Mesenchymal stem cell (in vitro differentiated cells and primary cell): ENCODE data around the gene PTK6.
"Not testable (repeated sequence)": the region's sequence is repeated elsewhere in the genome, so short reads cannot be mapped to it uniquely, and the experiment has no call there.

Experiments
- DNase-seq: peaks from one replicate; pipeline ENCODE4 v3.0.0-alpha.2; 2013
- H2AFZ ChIP-seq: one replicate; pipeline ENCODE4 v1.6.1; 2013; ENCODE audit warnings: low read depth, mild to moderate bottlenecking, control low read depth, inconsistent platforms, low read length, moderate library complexity
- H2AK5ac ChIP-seq: 2 replicates; pipeline ENCODE4 v1.6.1; 2013; ENCODE audit warnings: low read length, moderate library complexity, mild to moderate bottlenecking, inconsistent platforms; ENCODE audit not compliant: severe bottlenecking
- H2BK120ac ChIP-seq: one replicate; pipeline ENCODE4 v1.6.1; 2013; ENCODE audit warnings: low read depth, mild to moderate bottlenecking, inconsistent platforms, low read length, moderate library complexity
- H2BK12ac ChIP-seq, 2 experiments: one replicate each; pipeline ENCODE4 v1.6.1; 2013; ENCODE audit warnings: inconsistent platforms in 2 of 2, low read length in 2 of 2, mild to moderate bottlenecking in 2 of 2, moderate library complexity in 2 of 2, control low read depth in 1 of 2
- H2BK15ac ChIP-seq: one replicate; pipeline ENCODE4 v1.6.1; 2013; ENCODE audit warnings: mild to moderate bottlenecking, low read depth, inconsistent platforms; ENCODE audit not compliant: poor library complexity, severe bottlenecking
- H2BK5ac ChIP-seq: 2 replicates; pipeline ENCODE4 v1.6.1; 2013; ENCODE audit warnings: low read depth, mild to moderate bottlenecking, low read length, control low read depth, inconsistent platforms; ENCODE audit not compliant: poor library complexity, severe bottlenecking
- H3K14ac ChIP-seq, 2 experiments: one replicate each; pipeline ENCODE4 v1.6.1; 2013; ENCODE audit warnings: inconsistent platforms in 2 of 2, low read length in 2 of 2, control low read depth in 1 of 2, mild to moderate bottlenecking in 1 of 2, moderate library complexity in 1 of 2
- H3K18ac ChIP-seq, 2 experiments: one replicate each; pipeline ENCODE4 v1.6.1; 2013; ENCODE audit warnings: inconsistent platforms in 2 of 2, low read length in 2 of 2, control low read depth in 1 of 2, low read depth in 1 of 2, mild to moderate bottlenecking in 1 of 2
- H3K23ac ChIP-seq, 2 experiments: one replicate each; pipeline ENCODE4 v1.6.1; 2013; ENCODE audit warnings: inconsistent platforms in 2 of 2, low read length in 2 of 2, mild to moderate bottlenecking in 2 of 2, moderate library complexity in 2 of 2, control low read depth in 1 of 2
- H3K27ac ChIP-seq: 2 replicates; pipeline ENCODE4 v1.5.1; 2013; ENCODE audit warnings: mild to moderate bottlenecking, moderate library complexity, low read length, control low read depth, inconsistent platforms; ENCODE audit not compliant: poor library complexity, severe bottlenecking
- H3K27me3 ChIP-seq, 2 experiments: 2 replicates each; pipeline versions ENCODE4 v1.6.1 to v1.7.0; 2013; ENCODE audit warnings: low read length in 2 of 2, mild to moderate bottlenecking in 2 of 2, moderate library complexity in 2 of 2, control low read depth in 1 of 2, inconsistent platforms in 1 of 2; ENCODE audit not compliant: control insufficient read depth in 1 of 2, insufficient read depth in 1 of 2
- H3K36me3 ChIP-seq, 2 experiments: 2 replicates each; pipeline versions ENCODE4 v1.6.1 to v1.7.0; 2013; ENCODE audit warnings: low read length in 2 of 2, control low read depth in 1 of 2, inconsistent platforms in 1 of 2, low read depth in 1 of 2, mild to moderate bottlenecking in 1 of 2; ENCODE audit not compliant: insufficient read depth in 2 of 2, control insufficient read depth in 1 of 2
- H3K4ac ChIP-seq, 2 experiments: one replicate each; pipeline ENCODE4 v1.6.1; 2013; ENCODE audit warnings: inconsistent platforms in 2 of 2, low read length in 2 of 2, mild to moderate bottlenecking in 2 of 2, moderate library complexity in 2 of 2, control low read depth in 1 of 2, low read depth in 1 of 2
- H3K4me1 ChIP-seq: 2 replicates; pipeline ENCODE4 v1.6.1; 2013; ENCODE audit warnings: low read depth, low read length, control low read depth; ENCODE audit not compliant: control insufficient read depth, insufficient read depth
- H3K4me2 ChIP-seq: 2 replicates; pipeline ENCODE4 v1.6.1; 2013; ENCODE audit warnings: low read length, mild to moderate bottlenecking, inconsistent platforms; ENCODE audit not compliant: poor library complexity, severe bottlenecking
- H3K4me3 ChIP-seq, 2 experiments: 2 replicates each; pipeline versions ENCODE4 v1.5.1 to v1.7.0; 2013; ENCODE audit warnings: low read length in 2 of 2, mild to moderate bottlenecking in 2 of 2, control low read depth in 1 of 2, low read depth in 1 of 2; ENCODE audit not compliant: insufficient read depth in 1 of 2
- H3K79me1 ChIP-seq: replicated peaks from 2 replicates; pipeline ENCODE4 v1.6.1; 2013; ENCODE audit warnings: mild to moderate bottlenecking, control low read depth, low read length, inconsistent platforms; ENCODE audit not compliant: poor library complexity, severe bottlenecking
- H3K9ac ChIP-seq: 2 replicates; pipeline ENCODE4 v1.7.0; 2013; ENCODE audit warnings: mild to moderate bottlenecking, low read length, moderate library complexity
- H3K9me3 ChIP-seq: 2 replicates; pipeline ENCODE4 v1.7.0; 2013; ENCODE audit warnings: mild to moderate bottlenecking, low read length; ENCODE audit not compliant: control insufficient read depth
- H4K8ac ChIP-seq: one replicate; pipeline ENCODE4 v1.6.1; 2013; ENCODE audit warnings: inconsistent platforms, mild to moderate bottlenecking, low read length, moderate library complexity
- H4K91ac ChIP-seq: one replicate; pipeline ENCODE4 v1.6.1; 2013; ENCODE audit warnings: mild to moderate bottlenecking, low read length, inconsistent platforms
- WGBS: methylation state at CpG from one replicate; pipeline ENCODE4 v1.1.7; 2013; ENCODE audit warnings: mixed read lengths; 5-methylcytosine and 5-hydroxymethylcytosine counted together

The PTK6 gene

DNA sequence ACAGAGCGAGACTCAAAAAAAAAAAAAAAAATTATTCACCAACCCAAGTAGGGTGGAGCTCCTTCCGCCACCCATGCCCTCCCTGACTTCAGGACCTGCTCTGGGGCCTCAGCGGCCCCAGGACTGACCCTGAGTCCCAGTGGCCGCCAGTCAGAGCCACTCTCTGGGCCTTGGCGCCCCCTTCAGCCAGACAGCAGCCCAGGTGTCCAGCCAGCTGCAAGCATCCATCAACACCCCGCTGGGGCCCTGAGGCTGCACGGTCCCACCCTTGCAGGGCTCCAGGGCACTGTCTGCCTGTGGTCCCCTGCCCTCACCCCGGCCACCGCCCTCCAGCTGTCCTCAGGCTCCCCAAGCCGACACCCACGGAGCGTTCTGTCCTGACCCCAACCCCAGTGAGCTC lies 53.3 kb downstream of the PTK6 start:
- WGBS: 78% methylated on average over 12 of the region's 12 CpGs
- no peaks in the 10 kb centered on the region for H3K79me1 ChIP-seq
- no peaks in the 10 kb centered on the region for H3K36me3 ChIP-seq
- H2AFZ ChIP-seq: no peak overlapping the region
- no peak for DNase-seq
- H2BK5ac ChIP-seq: no peak overlapping the region
- no peak overlapping the region for H4K8ac ChIP-seq
- peaks cover 58 to 69% of the 10 kb centered on the region in 2 experiments for H3K27me3 ChIP-seq
- no peak overlapping the region for H3K23ac ChIP-seq
- H3K27ac ChIP-seq: no peak overlapping the region
- no peak overlapping the region for H3K4ac ChIP-seq
- no peak overlapping the region for H2BK120ac ChIP-seq
- no peak overlapping the region for H4K91ac ChIP-seq
- H2AK5ac ChIP-seq: no peak overlapping the region
- no peak overlapping the region for H3K4me2 ChIP-seq
- H3K9ac ChIP-seq: no peak overlapping the region
- peaks cover 19% of the 10 kb centered on the region for H3K4me1 ChIP-seq
- no peak overlapping the region for H3K14ac ChIP-seq
- no peak overlapping the region for H3K18ac ChIP-seq
- H3K9me3 ChIP-seq: no peaks in the 10 kb centered on the region
- no peak overlapping the region for H2BK12ac ChIP-seq
- H3K4me3 ChIP-seq: peak overlapping the region in 1 of 2 experiments; percentile 24
- no peak overlapping the region for H2BK15ac ChIP-seq

DNA sequence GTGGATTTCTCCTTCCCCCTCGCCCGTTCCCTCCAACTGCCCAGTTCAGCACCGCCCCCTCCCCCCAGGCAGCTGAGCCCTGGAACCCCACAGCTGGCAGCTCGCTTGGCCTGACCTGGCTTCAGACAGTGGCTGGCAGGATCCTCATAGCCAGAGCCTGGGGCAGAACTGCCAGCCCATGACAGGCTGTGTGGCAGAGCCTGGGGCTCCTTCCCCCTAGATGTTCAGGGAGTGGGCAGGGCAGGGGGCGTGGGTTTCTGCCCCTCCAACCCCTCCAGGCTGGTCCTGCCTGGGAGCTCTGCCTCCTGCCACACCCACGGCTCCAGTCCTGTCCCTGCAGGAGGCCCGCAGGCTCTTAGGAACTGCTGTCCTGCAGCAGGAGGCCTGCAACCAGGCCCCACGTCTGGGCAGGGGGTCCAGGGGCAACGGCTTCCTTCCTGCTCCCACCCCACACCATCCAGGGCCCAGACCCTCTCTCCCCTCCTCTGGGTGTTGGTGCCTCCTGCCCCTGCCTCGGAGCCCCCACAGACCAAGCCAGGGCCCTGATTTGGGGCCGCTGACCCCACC lies 55.1 kb downstream of the PTK6 start:
- Histone ChIP-seq H3K18ac (no peak overlapping the region), H3K4me3 (no peak overlapping the region), H3K14ac (no peak overlapping the region), H2BK120ac (no peak overlapping the region), H3K27ac (no peak overlapping the region), H2AK5ac (no peak overlapping the region), H2AFZ (no peak overlapping the region), H2BK5ac (no peak overlapping the region), H3K27me3 (peaks cover 58 to 74% of the 10 kb centered on the region in 2 experiments), H3K4ac (no peak overlapping the region), H4K91ac (no peak overlapping the region), H3K9ac (no peak overlapping the region), H3K36me3 (no peaks in the 10 kb centered on the region), H2BK15ac (no peak overlapping the region), H3K79me1 (no peaks in the 10 kb centered on the region), H4K8ac (no peak overlapping the region), H3K9me3 (no peaks in the 10 kb centered on the region), H3K4me1 (peaks cover 17% of the 10 kb centered on the region), H3K4me2 (no peak overlapping the region), H2BK12ac (no peak overlapping the region), H3K23ac (no peak overlapping the region)
- DNase-seq: no peak
- 35% methylated on average over 11 of the region's 11 CpGs for WGBS

DNA sequence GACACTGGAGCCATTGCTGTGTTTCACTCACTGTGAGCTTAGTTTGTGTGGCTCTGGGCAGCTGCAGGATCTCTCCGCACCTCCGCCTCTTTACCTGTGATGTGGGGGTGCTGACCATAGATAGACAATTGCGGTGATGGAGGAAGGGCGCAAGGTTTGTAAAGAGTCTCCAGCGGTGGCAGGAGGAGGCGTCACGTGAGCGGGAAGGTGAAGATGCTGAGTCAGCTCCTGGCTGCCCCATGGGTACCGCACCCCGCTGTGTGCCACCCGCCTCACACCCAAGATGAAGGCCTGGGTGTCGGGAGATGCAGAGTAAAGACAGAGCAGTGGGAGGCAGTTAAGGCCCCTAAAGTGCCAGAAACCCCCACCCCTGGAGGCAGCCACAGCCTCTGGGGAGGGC lies 55.7 kb downstream of the PTK6 start:
- Histone ChIP-seq H2BK15ac (no peak overlapping the region), H3K9ac (no peak overlapping the region), H3K4me3 (no peak overlapping the region), H4K91ac (no peak overlapping the region), H3K36me3 (no peaks in the 10 kb centered on the region), H2AK5ac (no peak overlapping the region), H2BK5ac (no peak overlapping the region), H3K4me2 (no peak overlapping the region), H3K18ac (no peak overlapping the region), H4K8ac (no peak overlapping the region), H3K4me1 (peaks cover 17% of the 10 kb centered on the region), H2BK12ac (no peak overlapping the region), H3K14ac (no peak overlapping the region), H3K9me3 (no peaks in the 10 kb centered on the region), H2AFZ (no peak overlapping the region), H3K4ac (no peak overlapping the region), H3K27me3 (peaks cover 60 to 75% of the 10 kb centered on the region in 2 experiments), H2BK120ac (no peak overlapping the region), H3K79me1 (no peaks in the 10 kb centered on the region), H3K27ac (no peak overlapping the region), H3K23ac (no peak overlapping the region)
- WGBS: 72% methylated on average over 10 of the region's 12 CpGs
- no peak for DNase-seq

- not testable (repeated sequence) for H3K23ac ChIP-seq, H4K8ac ChIP-seq, H3K4me2 ChIP-seq, H3K9me3 ChIP-seq, H3K18ac ChIP-seq, DNase-seq, H4K91ac ChIP-seq, H2BK15ac ChIP-seq, H2BK12ac ChIP-seq, H2BK5ac ChIP-seq, H3K4ac ChIP-seq, H2BK120ac ChIP-seq, H3K79me1 ChIP-seq, H3K14ac ChIP-seq, H2AK5ac ChIP-seq, H3K9ac ChIP-seq, H3K36me3 ChIP-seq, H2AFZ ChIP-seq, H3K27ac ChIP-seq, H3K4me3 ChIP-seq
- H3K27me3 ChIP-seq: peaks cover 59 to 71% of the 10 kb centered on the region in 2 experiments
- peaks cover 17% of the 10 kb centered on the region for H3K4me1 ChIP-seq
- 69% methylated on average over 32 of the region's 32 CpGs for WGBS
Measured at GRCh38 chr20:63479695-63480419, 57.3 kb downstream of the PTK6 start.
